HG03175 (cell line): Measurements from ENCODE around the gene MEGF6.
A peak's percentile ranks its signal among the peaks of the same experiment; 100 is the strongest.

Experiments
- ATAC-seq: cut with Tn5 transposase; IDR thresholded peaks from one replicate; pipeline ENCODE4 v1.9.1; 2021; ENCODE audit warnings: mild to moderate bottlenecking, moderate library complexity; ENCODE audit not compliant: unreplicated experiment

MEGF6 gene

DNA sequence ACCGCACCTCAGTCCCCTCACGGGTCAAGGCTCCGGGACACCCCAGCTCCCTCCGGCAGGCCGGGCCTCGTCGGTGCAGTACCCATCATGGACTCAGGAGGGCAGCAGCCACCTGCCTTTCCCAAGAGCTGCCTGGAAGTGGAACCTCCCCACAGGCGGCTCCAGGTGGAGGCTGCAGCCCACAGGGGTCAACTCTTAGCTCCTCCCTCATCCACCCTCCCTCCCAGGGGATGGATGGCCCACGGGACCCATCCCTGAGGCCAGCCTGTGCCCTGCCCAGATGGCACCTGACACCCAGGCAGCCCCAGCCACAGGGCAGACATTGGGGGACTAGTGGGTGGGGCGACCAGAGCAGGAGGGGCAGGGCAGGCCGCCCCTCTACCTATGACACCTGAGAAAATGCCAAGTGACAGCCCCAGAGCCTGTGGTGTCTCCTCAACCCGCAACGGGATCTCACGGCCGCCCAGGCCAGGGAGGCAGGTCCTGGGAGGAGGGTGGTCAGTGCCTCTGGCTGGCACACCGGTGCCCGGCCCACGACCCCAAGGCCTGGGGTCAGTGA is 158.0 kb downstream of the MEGF6 start:
- peak; percentile 55 for ATAC-seq

DNA sequence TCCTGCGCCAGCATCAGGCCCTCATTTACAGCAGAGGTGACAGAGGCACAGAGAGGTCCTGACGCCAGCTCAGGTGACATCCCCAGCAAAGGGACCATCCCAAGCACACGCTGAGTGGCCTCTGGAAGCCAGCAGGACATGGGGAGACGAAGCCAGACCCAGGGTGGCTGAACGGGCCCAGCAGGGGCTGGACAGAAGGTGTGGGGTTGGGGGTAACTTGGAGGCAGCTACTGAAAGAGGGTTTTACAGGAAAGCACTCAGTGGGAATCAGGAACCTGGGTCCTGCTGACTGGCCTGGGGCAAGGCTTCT is 158.5 kb downstream of the MEGF6 start:
- ATAC-seq, result no peak

DNA sequence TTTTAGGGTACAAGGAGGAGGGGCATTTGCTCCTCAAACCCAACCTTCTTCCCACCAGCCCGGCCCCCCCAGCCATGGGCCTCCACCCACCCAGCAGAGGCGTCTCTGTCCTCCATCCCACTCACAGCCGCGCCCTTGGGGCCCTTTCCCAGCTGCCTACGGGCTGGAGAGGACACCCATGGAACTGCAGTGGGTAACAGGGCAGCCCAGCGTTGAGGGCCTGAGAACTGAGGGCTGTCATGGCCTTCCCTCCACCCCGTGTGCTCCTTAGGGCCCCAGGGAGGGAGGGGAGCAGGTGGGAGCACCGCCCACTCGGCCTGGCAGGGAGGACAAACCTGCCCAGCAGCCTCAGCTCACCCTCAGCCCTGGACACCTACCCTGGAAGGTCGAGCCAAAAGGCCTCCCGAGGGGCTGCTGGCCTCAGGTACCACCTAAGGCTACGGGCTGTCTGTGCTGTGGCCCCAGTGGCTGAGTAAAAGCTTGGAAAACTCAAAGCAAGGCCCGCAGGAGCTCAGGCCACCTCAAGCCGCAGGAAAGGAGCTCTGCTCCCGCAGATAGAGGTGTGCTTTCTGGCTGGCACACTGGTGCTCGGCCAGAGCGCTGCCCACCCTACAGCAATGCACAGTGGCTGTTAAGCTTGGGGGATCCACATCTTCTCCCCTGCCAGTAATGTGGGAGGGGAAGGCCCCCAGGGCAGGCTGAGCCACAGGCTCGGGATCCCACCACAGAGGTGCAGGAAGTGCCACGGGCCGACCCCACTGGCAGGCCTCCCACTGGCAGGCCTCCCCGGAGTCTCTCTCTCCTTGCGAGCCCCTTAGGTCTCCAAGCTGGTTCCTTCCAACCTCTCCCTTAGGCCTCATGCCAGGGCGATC is 159.1 kb downstream of the MEGF6 start:
- ATAC-seq, result no peak

DNA sequence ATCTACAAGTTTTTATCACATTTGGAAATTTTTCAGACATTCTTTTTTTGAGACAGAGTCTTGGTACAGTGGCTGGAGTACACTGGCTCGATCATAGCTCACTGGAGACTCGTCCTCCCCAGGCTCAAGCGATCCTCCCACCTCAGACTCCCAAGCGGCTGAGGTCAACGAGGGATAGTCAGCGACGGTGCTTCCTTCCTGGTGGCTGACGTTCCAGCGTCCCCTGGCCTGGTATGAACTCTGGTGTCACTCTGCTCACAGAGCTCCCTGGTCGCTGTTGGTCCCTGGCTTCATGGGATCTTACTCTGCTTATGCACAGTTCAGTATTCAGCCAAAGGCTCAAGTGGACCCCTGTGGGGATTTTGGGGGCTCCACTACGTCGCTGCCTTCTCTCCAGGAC is 160.3 kb downstream of the MEGF6 start:
- ATAC-seq, result no peak

DNA sequence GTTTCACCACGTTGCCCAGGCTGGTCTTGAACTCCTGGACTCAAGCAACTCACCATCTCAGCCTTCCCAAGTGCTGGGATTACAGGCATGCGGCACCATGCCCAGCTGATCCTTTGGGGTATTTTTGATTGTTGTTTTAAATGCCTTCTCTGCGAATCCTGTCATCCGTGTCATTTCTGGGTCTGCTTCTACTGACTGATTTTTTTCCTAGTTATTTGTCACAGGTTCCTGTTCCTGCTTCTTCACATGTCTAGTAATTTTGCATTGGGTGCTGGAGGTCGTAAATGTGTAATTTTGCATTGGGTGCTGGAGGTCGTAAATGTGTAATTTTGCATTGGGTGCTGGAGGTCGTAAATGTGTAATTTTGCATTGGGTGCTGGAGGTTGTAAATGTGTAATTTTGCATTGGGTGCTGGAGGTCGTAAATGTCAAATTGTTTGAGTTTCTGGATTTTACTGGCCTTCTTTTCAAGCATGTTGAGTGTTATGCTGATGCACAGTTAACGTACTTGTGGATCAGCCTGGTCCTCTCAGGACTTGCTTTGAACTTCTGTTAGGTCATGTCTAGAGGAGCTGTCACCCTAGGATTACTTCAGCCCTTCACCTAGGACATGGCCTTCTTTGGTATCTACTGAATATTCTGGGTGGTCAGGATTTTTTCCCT is 161.0 kb downstream of the MEGF6 start:
- ATAC-seq, result no peak

DNA sequence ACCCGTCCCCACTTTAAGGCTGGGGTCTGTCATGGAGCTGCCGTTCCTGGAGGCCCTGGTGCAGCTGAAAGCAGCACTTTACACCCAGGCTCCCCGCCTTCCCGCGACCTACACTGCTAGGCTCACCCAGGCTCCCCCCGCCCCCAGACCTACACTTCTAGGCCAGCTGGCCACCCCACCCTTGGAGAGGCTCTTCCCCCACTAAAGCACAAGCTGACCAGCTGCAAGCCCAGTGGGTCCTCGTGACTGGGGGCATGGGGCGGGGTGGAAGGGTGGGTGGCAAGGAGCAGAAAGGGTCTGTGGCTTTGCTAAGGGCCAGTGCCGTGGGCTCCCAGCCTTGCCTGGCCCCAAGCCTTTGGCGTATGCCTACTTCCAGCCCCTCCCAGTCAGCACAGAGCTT is 166.6 kb downstream of the MEGF6 start:
- ATAC-seq, result no peak

DNA sequence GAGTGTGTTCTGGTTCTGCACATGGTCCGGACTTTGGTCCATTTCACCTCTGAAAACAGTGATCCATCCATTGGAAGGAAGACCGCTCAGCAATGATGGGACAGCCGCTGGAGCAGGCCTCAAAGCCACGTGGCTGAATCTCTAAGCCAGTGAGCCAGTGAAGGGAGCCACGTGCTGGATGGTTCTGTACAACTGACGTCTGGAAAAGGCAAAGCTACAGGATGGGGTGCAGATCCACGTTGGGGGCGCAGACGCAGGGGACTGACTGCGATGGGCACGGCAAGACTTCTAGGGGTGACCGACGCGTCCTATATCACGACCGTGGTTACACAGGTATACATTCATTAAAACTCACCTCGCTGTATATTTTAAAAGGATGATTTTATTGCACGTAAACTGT is 167.0 kb downstream of the MEGF6 start:
- no peak for ATAC-seq

DNA sequence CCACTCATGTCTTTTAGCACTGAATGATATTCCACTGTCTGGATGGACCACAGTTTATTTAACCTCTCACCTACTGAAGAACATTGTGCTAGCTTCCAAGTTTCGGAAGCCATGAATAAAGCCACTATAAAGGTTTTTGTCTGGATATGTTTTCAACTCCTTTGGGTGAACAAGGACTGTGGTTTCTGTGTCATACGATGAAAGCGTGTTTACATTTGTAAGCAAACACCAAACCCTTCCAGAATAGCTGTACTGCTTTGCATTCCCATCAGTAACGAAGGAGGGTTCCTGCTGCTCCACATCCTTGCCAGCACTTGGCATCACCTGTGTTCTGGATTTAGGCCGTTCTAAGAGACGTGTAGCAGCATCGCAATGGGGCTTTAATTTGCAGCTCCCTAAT is 167.5 kb downstream of the MEGF6 start:
- no peak for ATAC-seq

DNA sequence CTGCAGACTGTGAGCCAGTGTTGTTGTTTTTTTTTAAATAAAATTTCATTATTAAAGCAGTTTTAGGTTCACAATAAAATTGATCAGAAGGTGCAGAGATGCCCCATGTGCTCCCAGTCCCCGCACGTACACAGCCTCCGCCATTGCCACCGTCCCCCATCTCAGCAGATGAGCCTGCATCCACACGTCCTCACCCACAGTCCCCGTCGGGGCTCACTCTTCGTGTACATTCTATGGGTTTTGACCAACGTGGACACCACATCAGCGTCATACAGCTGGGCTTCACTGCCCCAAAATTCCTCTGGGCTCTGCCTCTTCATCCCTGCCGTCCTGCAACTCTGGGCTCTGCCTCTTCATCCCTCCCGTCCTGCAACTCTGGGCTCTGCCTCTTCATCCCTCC is 168.4 kb downstream of the MEGF6 start:
- no peak for ATAC-seq

DNA sequence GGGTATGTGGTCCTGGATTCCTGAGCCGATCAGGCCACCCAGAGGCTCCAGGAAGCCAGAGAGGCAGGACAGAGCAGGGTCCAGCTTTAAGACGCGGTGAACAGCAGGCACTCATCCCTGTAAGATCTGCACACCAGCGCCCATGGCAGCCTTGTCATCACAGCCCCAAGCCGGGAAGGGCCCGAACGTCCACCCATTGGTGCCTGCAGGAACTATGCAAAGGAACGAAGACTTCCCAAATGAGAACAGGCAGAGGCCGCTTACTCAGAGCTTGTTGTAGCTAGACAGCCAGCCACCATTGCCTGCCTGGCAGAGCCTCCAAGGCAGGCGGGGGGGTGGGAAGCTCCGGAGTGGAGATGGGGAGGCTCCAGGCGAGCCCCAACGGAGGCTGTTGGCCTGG is 169.0 kb downstream of the MEGF6 start:
- ATAC-seq, result no peak

DNA sequence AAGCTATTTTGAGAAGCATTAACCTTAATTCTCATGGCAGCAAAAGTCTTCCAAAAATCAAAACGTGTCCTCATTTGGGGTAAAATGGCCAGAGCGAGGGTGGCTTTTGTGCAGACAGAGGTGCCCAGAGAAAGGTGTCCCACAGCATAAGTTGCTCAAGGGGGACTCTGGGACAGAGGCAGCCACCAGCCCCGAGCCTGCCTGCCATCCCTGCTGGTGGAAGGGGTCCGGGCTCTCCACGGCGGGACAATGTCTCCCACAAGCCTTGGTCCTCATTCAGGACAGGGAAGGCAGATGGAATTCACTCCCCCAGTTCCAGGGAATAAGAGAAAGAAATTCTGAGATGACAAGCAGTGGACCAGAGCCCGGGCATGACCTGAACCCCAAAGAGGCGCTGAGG is 169.4 kb downstream of the MEGF6 start:
- no peak for ATAC-seq

DNA sequence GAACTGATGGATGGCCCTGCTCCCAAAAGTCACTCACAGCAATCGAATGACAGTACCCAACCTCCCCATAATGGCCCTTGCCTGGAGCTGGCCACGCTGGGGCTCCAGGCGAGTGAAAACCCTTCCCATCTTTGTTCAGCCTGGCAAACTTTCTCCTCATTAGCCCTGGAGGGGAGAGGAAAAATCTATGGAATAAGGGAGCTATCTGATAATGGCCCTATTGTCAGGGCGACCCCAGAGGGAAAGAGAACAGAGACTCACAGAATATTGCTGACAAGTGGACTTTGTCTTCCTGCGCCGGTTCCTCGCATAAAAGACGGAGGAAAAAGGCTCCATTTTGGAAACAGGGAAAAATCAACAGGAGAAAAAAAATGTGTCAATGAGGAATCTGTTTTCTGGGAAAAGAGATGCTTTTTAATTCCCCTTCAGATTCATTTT is 169.9 kb downstream of the MEGF6 start:
- ATAC-seq, result no peak

DNA sequence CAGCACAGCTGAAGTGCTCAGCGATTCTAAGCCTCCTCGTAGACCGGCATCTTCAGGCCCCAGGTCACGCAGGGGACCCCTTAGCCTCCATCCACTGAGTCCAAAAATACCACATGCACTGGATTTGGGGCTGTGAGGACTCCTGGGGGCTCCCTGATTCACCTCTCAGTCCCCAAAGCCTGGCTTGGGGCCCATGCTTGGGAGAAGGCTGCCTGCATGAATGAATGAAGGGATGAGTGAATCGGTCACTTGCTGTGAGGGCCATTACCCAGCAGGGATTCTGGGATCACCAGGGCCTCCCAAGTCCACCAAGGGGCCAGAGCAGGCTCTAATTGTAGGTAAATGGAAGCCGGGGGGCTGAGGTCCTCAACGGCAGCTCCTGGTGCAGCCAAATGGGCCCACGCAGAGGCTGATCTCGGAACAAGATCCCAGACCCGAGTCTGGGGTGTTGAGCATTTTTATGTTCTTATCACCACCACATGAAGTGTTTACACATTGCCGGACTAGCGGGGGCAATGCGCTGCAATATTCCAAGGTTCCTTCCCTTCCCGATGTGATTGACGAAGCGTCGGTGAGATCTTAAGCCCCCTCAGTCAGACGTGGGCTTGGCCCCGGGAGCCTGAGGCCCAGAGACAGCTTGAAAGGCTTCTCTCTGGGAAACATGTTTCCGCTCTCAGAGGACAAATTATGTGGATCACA is 170.4 kb downstream of the MEGF6 start:
- no peak for ATAC-seq

DNA sequence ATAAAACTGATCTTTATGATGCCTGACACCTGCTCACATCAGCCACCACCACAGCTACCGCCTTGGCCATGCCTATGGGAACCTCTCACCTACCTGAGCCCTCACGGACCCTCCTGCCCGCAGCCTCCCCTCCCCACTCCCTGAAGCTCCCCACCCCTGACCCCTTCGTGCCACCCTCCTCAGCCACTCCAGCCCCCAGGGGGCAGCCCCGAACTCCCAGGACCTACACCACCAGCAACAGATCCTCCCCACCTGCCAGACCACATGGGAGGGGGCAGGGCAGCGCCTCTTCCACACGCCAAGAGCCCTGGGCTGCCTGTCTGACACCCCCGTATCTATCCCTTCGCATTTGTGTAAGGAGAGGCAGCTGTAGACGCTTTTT is 171.0 kb downstream of the MEGF6 start:
- no peak for ATAC-seq
